HepG2 (cell line): ENCODE measurements around the gene C1orf21. TPM values are rescaled to one million over a fixed set of nuclear protein-coding genes. Genes with fewer than 3 reads are reported as not detected.

Experiments used
- ATAC-seq: fragments of 200-7000 bp; cut with Tn5 transposase; 3 replicates; pipeline ENCODE4 v1.9.1; 2020; ENCODE audit warnings: mild to moderate bottlenecking, moderate library complexity
- BruUV-seq: library from RNA; stranded (reverse); fragments of 400-500 nt; replicated peaks from 2 replicates; lab custom pipeline; 2021; lab: Mats Ljungman, UMichigan
- CTCF ChIA-PET: fragments of 300-600 bp; formaldehyde crosslinking; extraction: SDS; loops from one replicate; lab custom pipeline; 2021; ENCODE audit warnings: low total read pairs, inconsistent platforms, low intra/inter-chr PET ratio; lab: Yijun Ruan, JAX
- POLR2A ChIA-PET: fragments of 350-600 bp; sonication (Branson Sonifier 250); formaldehyde crosslinking; loops from one replicate; lab custom pipeline; 2020; ENCODE audit warnings: antibody characterized with exemption, inconsistent platforms; lab: Yijun Ruan, JAX
- DNase-seq: peaks from one replicate; pipeline ENCODE4 v3.0.0-alpha.2; 2015; ENCODE audit warnings: low spot score
- FAIRE-seq: peaks from 3 replicates; lab custom pipeline; 2011; peaks lifted over from hg19 to GRCh38; lab: Jason Lieb, UNC
- H2AFZ ChIP-seq: one replicate; pipeline ENCODE4 v1.6.1; 2011; ENCODE audit warnings: low read length, inconsistent platforms
- H3K27ac ChIP-seq: fragments of 300-600 bp; 3 replicates; pipeline ENCODE4 v1.8.0; 2011; ENCODE audit warnings: mixed run types, mild to moderate bottlenecking, mixed read lengths, low read length, inconsistent platforms; ENCODE audit not compliant: insufficient read depth; ENCODE audit errors: extremely low read length
- H3K27me3 ChIP-seq, 2 experiments: fragments of 200-600 bp in 1 of 2; 2 replicates in 1 of 2; 3 replicates in 1 of 2; pipeline versions ENCODE4 v1.6.0 to v1.8.0; 2011; ENCODE audit warnings: low read length in 2 of 2, mild to moderate bottlenecking in 2 of 2, moderate library complexity in 2 of 2, inconsistent platforms in 1 of 2; ENCODE audit not compliant: insufficient read depth in 2 of 2, control insufficient read depth in 1 of 2
- H3K36me3 ChIP-seq, 2 experiments: fragments of 200-600 bp in 1 of 2; replicated peaks in 1 of 2; 2 replicates in 1 of 2; 3 replicates in 1 of 2; pipeline versions ENCODE4 v1.5.1 to v1.8.0; 2011; ENCODE audit warnings: low read length in 2 of 2, inconsistent platforms in 1 of 2; ENCODE audit not compliant: insufficient read depth in 2 of 2, control insufficient read depth in 1 of 2
- H3K4me1 ChIP-seq: 2 replicates; pipeline ENCODE4 v1.5.1; 2012; ENCODE audit warnings: low read length, inconsistent platforms; ENCODE audit not compliant: insufficient read depth
- H3K4me2 ChIP-seq: 2 replicates; pipeline ENCODE4 v1.6.0; 2011; ENCODE audit warnings: low read depth, low read length, inconsistent platforms
- H3K4me3 ChIP-seq, 3 experiments: fragments of 200-600 bp in 1 of 3; sonication (generic), shearing (Covaris generic) in 1 of 3; replicated peaks in 1 of 3; 2 replicates each; pipeline ENCODE4 v1.5.1; 2011 to 2016; ENCODE audit warnings: low read length in 3 of 3, inconsistent platforms in 2 of 3, low read depth in 2 of 3, mild to moderate bottlenecking in 2 of 3, control low read depth in 1 of 3, mixed read lengths in 1 of 3; ENCODE audit not compliant: insufficient read depth in 1 of 3
- H3K79me2 ChIP-seq: one replicate; pipeline ENCODE4 v1.6.1; 2011; ENCODE audit warnings: low read length, inconsistent platforms; ENCODE audit not compliant: insufficient read depth
- H3K9ac ChIP-seq: 2 replicates; pipeline ENCODE4 v1.6.0; 2011; ENCODE audit warnings: mild to moderate bottlenecking, low read depth, low read length, inconsistent platforms; ENCODE audit not compliant: insufficient read depth
- H3K9me3 ChIP-seq: 2 replicates; pipeline ENCODE4 v1.5.1; 2012; ENCODE audit warnings: mild to moderate bottlenecking, low read length
- H4K20me1 ChIP-seq: 2 replicates; pipeline ENCODE4 v1.6.0; 2011; ENCODE audit warnings: inconsistent platforms, mild to moderate bottlenecking, low read length, moderate library complexity; ENCODE audit not compliant: insufficient read depth
- ATF1 ChIP-seq: IDR thresholded peaks from 2 replicates; pipeline ENCODE4 v1.6.1; 2016; ENCODE audit warnings: mild to moderate bottlenecking, control low read depth
- ATF5 ChIP-seq: sonication (generic); formaldehyde crosslinking; IDR thresholded peaks from 2 replicates; pipeline ENCODE4 v1.4.0; 2020; ENCODE audit warnings: mild to moderate bottlenecking, low read depth, missing genetic modification reagents
- ERF ChIP-seq: IDR thresholded peaks from 2 replicates; pipeline ENCODE4 v1.6.1; 2018; ENCODE audit warnings: missing biosample characterization, missing genetic modification reagents
- FUBP1 ChIP-seq: sonication (generic); formaldehyde crosslinking; IDR thresholded peaks from 2 replicates; pipeline ENCODE4 v1.5.1; 2020; ENCODE audit warnings: missing genetic modification reagents, mild to moderate bottlenecking, borderline replicate concordance
- HNF4G ChIP-seq, 2 experiments: sonication (generic) in 1 of 2; formaldehyde crosslinking in 1 of 2; IDR thresholded peaks; 2 replicates each; pipeline versions ENCODE4 v1.4.0 to v1.6.1; 2011 to 2020; ENCODE audit warnings: borderline replicate concordance in 2 of 2, low read depth in 2 of 2, mild to moderate bottlenecking in 2 of 2, low read length in 1 of 2, missing genetic modification reagents in 1 of 2, moderate library complexity in 1 of 2
- HOMEZ ChIP-seq: IDR thresholded peaks from 2 replicates; pipeline ENCODE4 v1.6.1; 2016; ENCODE audit warnings: low read depth
- MAF1 ChIP-seq: sonication (generic); formaldehyde crosslinking; IDR thresholded peaks from 2 replicates; pipeline ENCODE4 v1.5.0; 2020; ENCODE audit warnings: missing genetic modification reagents, borderline replicate concordance
- MED1 ChIP-seq: sonication (generic); formaldehyde crosslinking; IDR thresholded peaks from 2 replicates; pipeline ENCODE4 v1.4.0; 2020; ENCODE audit warnings: missing genetic modification reagents
- RNF2 ChIP-seq: fragments of 450-650 bp; conservative IDR thresholded peaks from 2 replicates; pipeline ENCODE4 v1.6.1; 2016; ENCODE audit warnings: low read depth
- SMARCC2 ChIP-seq: fragments of 450-650 bp; IDR thresholded peaks from 2 replicates; pipeline ENCODE4 v1.6.1; 2017; ENCODE audit warnings: antibody characterized with exemption, mild to moderate bottlenecking
- SNRNP70 ChIP-seq: fragments of 200-400 bp; formaldehyde crosslinking; IDR thresholded peaks from 2 replicates; pipeline ENCODE4 v1.6.1; 2017; ENCODE audit warnings: mild to moderate bottlenecking, low read depth, low read length, moderate library complexity
- TRAFD1 ChIP-seq: sonication (generic); formaldehyde crosslinking; IDR thresholded peaks from 2 replicates; pipeline ENCODE4 v1.5.1; 2020; ENCODE audit warnings: missing genetic modification reagents, mild to moderate bottlenecking, borderline replicate concordance
- ZNF446 ChIP-seq: sonication (generic); formaldehyde crosslinking; IDR thresholded peaks from 2 replicates; pipeline ENCODE4 v1.5.0; 2020; ENCODE audit warnings: mild to moderate bottlenecking, missing genetic modification reagents
- ZNF691 ChIP-seq: sonication (generic); formaldehyde crosslinking; IDR thresholded peaks from 2 replicates; pipeline ENCODE4 v1.4.0; 2020; ENCODE audit warnings: missing genetic modification reagents, low read depth, mild to moderate bottlenecking, borderline replicate concordance
- ZNF724P ChIP-seq: sonication (generic); formaldehyde crosslinking; IDR thresholded peaks from 2 replicates; pipeline ENCODE4 v1.8.0; 2022; ENCODE audit warnings: missing genetic modification reagents, borderline replicate concordance
- ZNF775 ChIP-seq: sonication (generic); formaldehyde crosslinking; IDR thresholded peaks from 2 replicates; pipeline ENCODE4 v1.4.0; 2020; ENCODE audit warnings: missing genetic modification reagents, mild to moderate bottlenecking, moderate library complexity, borderline replicate concordance
- WGBS: methylation state at CpG from one replicate; pipeline ENCODE4 v1.1.6; 2017; ENCODE audit warnings: low lambda C conversion rate; 5-methylcytosine and 5-hydroxymethylcytosine counted together
- in situ Hi-C: cut with HindIII; loops from 2 replicates; pipeline ENCODE4 v1.10.0; 2017; ENCODE audit warnings: low pct_unique_long_range_greater_than_20kb; ENCODE audit not compliant: extremely low pct_ligation_motif_present
- intact Hi-C: fragments of 100-400 bp; cut with micrococcal nuclease; formaldehyde crosslinking; loops from one replicate; pipeline ENCODE4 v1.10.0; 2022; ENCODE audit not compliant: unreplicated experiment
- polyA plus RNA-seq, 8 experiments: library from polyadenylated mRNA; depleted of rRNA in 3 of 8; stranded (reverse) in 7 of 8; unstranded in 1 of 8; fragments of >200 nt; fragmentation: Illumina TruSeq in 4 of 8; extraction: Trizol in 4 of 8; gene quantifications; 2 replicates each; pipeline versions ENCODE4 v1.2.1 to v1.2.3, GENCODE V29; 2011 to 2016; ENCODE audit warnings: low read depth in 4 of 8, missing spikeins in 1 of 8, mixed read lengths in 1 of 8; ENCODE audit not compliant: insufficient read depth in 1 of 8
- total RNA-seq, 5 experiments: library from RNA; depleted of rRNA; stranded (reverse); fragments of >200 nt; fragmentation: Illumina TruSeq; extraction: Trizol; gene quantifications; 2 replicates each; pipeline ENCODE4 v1.2.3, GENCODE V29; 2016; ENCODE audit warnings: low read depth in 1 of 5

Gene C1orf21
- total and polyA plus RNA-seq, 2 of the 13 experiments (the other 11 are each of a cell fraction or from before 2014, with no cell fraction given), result not detected

GRCh38 chr1:184649451-184649888, 262.6 kb downstream of the C1orf21 start:
- in situ Hi-C loops, result no loop called here

More at GRCh38 chr1:184649451-184649888, 262.6 kb downstream of the C1orf21 start:
- CTCF ChIA-PET, result no interaction called here
- Histone ChIP-seq H3K79me2 (no peaks in the 10 kb centered on the region), H3K27me3 (no peaks in the 10 kb centered on the region; a peak in 2 of 5 replicates), H3K36me3 (no peaks in the 10 kb centered on the region), H3K9ac (no peak overlapping the region), H2AFZ (no peak overlapping the region), H3K9me3 (no peaks in the 10 kb centered on the region), H4K20me1 (no peaks in the 10 kb centered on the region), H3K4me3 (no peak overlapping the region), H3K4me1 (no peaks in the 10 kb centered on the region), H3K4me2 (no peak overlapping the region), H3K27ac (no peak overlapping the region)
- ATAC-seq (no peak), FAIRE-seq (no peak), DNase-seq (no peak)
- BruUV-seq, result no TSS peak
- WGBS, result 0% methylated on average over 5 of the region's 7 CpGs
- POLR2A ChIA-PET, result no interaction called here
- no peak for TF ChIP-seq HOMEZ (CRISPR knock-in tag)
- TF ChIP-seq ZNF775 (CRISPR knock-in tag), result no peak
- no peak for TF ChIP-seq MAF1 (CRISPR knock-in tag)
- no peak for TF ChIP-seq SMARCC2
- no peak for TF ChIP-seq ZNF724P
- TF ChIP-seq ZNF691 (CRISPR knock-in tag), result no peak
- no peak for TF ChIP-seq ATF1 (CRISPR knock-in tag)
- no peak for TF ChIP-seq MED1 (CRISPR knock-in tag)
- TF ChIP-seq ATF5 (CRISPR knock-in tag), result no peak
- no peak for TF ChIP-seq TRAFD1 (CRISPR knock-in tag)
- no peak for TF ChIP-seq FUBP1 (CRISPR knock-in tag)
- TF ChIP-seq SNRNP70, result no peak
- no peak for TF ChIP-seq HNF4G (IDR thresholded peaks at IDR 0.05; ENCODE audit: borderline replicate concordance, low read depth, low read length)
- no peak for TF ChIP-seq HNF4G (CRISPR knock-in tag; IDR thresholded peaks at IDR 0.05; ENCODE audit: borderline replicate concordance, low read depth)
- TF ChIP-seq ERF (CRISPR knock-in tag), result no peak
- no peak for TF ChIP-seq ZNF446 (CRISPR knock-in tag)
- no peak for TF ChIP-seq RNF2
- intact Hi-C loops, result no loop called here
